GM21528 (cell line): ENCODE measurements around the gene AGBL5.

ENCODE experiments used
- ATAC-seq: cut with Tn5 transposase; IDR thresholded peaks from one replicate; pipeline ENCODE4 v1.9.1; 2021; ENCODE audit warnings: mild to moderate bottlenecking, moderate library complexity; ENCODE audit not compliant: unreplicated experiment, low FRiP score

AGBL5 gene, protein sequence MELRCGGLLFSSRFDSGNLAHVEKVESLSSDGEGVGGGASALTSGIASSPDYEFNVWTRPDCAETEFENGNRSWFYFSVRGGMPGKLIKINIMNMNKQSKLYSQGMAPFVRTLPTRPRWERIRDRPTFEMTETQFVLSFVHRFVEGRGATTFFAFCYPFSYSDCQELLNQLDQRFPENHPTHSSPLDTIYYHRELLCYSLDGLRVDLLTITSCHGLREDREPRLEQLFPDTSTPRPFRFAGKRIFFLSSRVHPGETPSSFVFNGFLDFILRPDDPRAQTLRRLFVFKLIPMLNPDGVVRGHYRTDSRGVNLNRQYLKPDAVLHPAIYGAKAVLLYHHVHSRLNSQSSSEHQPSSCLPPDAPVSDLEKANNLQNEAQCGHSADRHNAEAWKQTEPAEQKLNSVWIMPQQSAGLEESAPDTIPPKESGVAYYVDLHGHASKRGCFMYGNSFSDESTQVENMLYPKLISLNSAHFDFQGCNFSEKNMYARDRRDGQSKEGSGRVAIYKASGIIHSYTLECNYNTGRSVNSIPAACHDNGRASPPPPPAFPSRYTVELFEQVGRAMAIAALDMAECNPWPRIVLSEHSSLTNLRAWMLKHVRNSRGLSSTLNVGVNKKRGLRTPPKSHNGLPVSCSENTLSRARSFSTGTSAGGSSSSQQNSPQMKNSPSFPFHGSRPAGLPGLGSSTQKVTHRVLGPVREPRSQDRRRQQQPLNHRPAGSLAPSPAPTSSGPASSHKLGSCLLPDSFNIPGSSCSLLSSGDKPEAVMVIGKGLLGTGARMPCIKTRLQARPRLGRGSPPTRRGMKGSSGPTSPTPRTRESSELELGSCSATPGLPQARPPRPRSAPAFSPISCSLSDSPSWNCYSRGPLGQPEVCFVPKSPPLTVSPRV

GRCh38 chr2:27050996-27051901, at the start of gene AGBL5:
Gene AGBL5, plus strand, starts transcription at chr2:27051668. Its CDS starts 1,291 bp downstream, at chr2:27052959.
- peak; percentile 68 for ATAC-seq

GRCh38 chr2:27001950-27002349, 49.5 kb upstream of the AGBL5 start:
- ATAC-seq: no peak

DNA sequence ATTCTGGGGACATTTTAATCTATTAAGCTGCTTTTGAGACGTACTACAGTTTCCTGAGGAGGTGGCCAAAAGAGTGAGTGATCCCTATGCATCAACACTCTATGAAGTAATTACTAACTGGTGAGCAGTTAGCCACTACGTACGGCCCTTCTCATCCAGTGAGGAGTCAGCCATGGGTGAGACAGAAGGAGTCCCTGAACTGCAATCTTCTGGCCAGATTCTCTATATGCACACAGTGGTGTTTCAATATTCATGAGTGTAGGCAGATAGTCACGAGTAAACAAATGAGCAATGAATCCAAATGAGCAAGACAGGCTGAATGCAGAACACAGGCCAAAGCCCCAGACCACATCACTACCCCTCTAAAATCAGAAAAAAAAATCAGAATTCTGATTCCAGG, 48.5 kb upstream of the AGBL5 start:
- ATAC-seq: no peak

DNA sequence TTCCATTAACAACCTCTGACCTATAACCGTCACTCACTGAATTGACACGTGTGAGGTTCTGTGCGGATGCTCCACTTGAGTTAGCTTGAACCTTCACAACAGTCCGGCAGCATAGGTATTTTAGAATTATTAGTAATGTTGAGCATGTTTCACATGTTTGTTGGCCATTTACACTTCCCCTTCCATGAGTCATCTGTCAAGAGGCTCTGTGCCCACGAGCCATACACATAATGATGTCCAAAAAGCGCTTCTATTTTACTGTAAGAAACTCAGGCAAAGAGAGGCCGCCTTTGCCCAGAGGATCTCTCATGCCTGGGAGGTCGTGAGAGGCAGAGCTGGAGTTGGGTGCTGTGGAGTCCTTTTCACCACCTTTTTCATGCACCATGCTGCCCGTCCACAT, 47.6 kb upstream of the AGBL5 start:
- ATAC-seq: no peak

DNA sequence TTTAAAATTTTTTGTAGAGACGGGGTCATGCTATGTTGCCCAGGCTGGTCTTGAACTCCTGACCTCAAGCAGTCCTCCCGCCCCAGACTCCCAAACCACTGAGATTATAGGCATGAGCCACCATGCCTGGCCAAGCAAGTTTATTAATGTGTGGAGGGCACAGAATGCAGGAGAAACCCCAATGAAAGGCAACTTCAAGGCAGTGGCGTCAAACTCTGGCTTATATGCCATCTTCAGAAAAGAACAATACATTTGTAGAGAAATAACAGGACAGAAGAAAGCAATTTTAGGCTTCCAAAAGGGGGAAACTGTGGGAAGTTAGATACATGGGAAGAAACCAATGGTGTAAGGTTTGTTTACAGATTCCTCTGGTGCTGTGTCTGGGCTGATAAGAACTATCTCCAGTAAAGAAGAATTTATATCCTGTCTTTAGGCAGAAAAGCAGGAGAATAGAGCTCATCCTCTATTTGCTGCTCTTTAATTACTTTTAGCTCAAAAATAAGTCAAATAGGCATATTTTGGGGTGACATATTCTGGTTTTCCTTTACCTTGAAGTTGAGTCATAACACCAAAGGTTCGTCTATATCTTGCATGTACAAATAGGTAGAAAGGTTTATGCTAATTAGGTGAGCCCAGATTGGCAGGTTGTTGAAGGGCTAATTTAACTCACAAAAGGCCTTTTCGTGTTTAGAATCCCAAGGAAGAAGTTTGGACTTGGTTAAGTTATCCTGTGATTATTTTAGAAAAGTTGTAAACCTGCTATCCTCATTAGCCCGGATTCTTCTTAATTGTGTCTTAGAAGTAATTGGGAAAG, 44.7 kb upstream of the AGBL5 start:
- ATAC-seq: no peak

DNA sequence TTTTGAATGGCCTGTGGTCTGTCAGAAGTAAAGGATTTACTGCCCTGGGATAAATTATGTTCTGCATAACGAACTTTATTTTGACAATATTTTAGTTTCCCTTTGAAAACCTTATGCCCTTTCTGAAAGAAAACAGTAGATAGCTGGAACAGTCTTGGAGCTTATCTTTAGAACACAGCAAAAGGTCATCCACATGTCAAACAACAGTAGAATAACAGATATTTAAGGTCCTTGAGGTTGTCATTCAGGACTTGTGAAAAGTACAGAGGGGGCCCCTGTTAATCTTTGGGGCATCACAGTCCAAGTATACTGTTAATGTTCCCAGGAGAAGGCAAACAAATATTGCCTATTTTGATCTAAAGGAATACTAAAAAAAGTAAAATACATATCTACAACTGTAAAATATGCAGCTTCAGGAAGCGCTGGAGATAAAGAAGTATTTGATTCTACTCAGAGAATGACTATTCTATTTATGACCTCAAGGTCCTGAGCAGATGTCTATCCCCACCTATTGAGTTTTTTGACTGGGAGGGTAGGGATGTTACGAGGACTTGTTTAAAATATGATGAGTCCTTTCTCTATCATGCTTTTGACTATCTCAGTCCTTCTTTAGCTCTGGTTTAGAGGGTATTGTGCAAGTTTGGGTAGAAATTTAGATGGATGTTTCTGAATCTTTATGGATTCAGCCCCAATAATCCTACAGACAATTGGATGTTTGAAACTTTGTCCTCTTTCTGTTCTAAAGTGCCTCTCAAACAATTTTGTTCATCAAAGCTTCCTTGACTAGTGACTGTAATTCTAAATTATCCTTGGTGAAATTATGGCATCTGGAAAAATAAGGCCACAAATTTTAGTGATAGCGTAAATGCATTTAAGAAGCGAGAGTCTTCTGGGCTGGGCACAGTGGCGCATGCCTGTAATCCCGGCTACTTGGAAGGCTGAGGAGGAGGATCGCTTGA, 43.8 kb upstream of the AGBL5 start:
- no peak for ATAC-seq

GRCh38 chr2:27008678-27009077, 42.8 kb upstream of the AGBL5 start:
- no peak for ATAC-seq

GRCh38 chr2:27009083-27009482, 42.4 kb upstream of the AGBL5 start:
- no peak for ATAC-seq

- no peak for ATAC-seq
Observed at GRCh38 chr2:27009716-27010115, 41.8 kb upstream of the AGBL5 start.

GRCh38 chr2:27010139-27010538, 41.3 kb upstream of the AGBL5 start:
- no peak for ATAC-seq

DNA sequence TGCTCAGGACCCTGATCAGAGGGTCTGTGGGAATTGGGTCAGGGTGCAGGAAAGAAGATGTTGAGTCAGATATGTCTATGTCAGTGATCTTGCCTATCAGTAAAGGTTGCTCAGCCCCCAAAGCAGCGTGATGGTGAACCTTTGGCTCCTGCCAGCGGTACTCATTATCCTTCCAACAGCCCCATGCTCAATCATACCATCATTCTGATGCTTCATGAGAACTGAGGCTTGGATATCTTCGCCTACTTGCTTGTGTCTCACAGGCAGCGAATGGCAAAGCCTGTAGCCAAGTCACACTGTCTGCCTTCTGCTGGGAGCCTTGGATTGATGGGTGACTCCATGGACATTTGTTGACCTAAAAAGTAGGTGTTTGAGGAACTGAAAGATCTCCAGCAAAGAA, 37.7 kb upstream of the AGBL5 start:
- no peak for ATAC-seq

DNA sequence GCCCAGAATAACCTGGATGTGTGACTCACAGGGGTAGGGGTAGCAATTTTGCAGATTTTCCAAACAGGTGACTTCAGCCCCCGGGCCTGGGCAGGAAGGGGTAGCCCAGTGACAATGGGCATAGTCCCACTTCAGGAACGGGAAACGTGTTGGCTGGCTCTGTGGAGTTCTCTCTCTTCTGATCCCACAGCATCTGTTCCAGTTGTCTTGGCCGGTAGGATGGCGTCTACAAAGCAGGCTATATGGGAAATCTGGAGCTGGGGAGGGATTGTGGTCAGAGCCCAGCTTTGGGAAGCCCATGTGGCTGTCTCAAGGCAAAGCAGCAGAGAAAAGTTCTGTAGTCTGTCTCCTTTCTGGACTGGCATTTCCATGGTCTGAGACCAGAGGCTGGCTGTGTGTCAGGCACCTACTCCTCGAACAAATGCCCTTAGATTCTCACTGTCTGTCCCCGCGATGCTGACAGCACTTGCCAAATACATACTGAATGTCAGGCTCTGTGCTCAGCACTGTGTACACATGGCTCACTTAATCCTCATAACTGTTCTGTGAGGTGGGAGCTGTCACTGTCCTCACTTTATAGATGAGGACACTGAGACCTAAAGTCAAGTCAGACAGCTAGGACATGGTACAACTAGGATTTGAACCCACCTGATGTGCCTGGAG, 36.6 kb upstream of the AGBL5 start:
- ATAC-seq: no peak

- no peak for ATAC-seq
Observed at GRCh38 chr2:27016801-27017325, 34.6 kb upstream of the AGBL5 start.

DNA sequence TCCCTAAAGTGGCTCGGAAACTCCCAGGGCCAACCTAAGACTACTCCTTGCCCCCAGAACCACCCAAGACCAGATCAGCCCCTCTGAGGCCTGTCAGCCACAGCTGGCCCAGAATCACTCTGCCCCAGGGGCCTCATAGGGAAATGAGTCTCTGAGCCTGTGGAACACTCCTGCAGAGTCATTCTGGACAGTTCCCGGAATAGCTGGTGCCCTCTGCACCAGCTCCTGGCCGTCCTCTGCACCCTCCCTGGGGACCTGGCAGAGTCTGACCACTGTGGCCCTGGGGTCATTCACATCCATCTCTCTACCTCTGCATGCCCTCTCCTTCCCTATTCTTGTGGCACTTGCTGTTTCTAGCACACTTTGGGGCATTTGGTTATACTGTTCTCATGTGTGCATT, 33.3 kb upstream of the AGBL5 start:
- ATAC-seq: no peak

DNA sequence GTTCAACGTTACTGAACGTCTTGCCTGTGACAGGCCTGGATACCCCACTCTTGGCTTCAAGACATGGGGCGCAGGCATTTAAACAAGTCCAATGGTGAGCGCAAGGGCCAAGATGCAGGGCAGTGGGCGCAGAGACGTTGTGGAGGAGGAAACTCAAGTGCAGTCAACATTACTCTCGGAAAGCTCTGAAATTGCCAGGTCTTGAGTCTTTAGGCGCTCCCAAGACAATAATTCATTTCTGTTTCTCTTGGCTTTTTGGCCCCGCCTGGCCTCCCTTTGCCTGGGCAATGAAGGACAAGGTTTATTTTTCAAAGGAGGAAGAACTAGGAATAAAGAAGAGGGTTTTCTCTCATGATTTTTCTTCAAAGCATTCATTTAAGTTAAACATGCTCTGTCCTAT, 32.0 kb upstream of the AGBL5 start:
- no peak for ATAC-seq

DNA sequence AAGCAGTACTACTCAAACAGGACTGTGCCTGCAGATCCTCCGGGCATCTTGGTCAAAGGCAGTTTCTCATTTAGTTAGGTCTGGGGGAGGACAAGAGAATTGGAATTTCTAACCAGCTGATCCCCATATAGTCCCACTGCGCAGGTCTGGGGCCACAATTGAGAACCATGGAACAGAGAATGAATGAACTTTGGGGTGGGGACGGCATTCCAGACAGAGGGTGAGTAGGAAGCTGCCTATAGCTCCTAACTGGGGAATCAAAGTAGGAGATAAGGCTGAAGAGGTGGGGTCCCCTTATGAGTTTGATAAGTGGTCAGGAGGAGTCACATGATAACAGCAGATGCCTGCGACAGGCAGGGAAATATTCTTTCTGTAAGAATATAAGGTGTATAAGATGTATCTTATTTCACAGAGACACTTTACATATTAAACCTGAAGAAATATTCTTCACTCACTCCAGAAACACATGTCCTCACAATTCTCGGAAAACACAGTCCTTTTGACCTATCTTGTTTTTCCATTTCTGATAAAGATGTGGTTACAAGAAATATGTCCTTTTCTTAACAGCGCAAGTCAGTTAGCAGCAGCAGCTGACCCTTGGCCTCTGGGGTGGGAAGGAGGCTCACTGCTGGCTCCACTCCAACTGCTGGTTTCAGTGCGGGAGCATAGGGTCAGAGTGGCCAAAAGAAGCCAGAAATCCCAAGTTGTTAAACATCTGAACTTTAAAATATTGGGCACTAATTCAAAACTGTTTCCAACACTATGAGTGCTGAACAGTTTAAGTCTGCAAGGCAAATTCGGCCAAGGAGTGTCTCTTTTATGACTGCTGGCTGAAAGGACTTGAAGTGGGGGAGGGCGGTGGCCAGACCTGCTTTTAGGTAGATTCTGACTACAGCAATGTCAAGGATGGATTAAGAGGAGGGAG, 31.3 kb upstream of the AGBL5 start:
- no peak for ATAC-seq
